Activated CD8-positive, alpha-beta memory T cell treated with anti-CD3 and anti-CD28 coated beads for 4 hours (primary cell): ENCODE measurements around the gene BNIP3.

Experiments
- DNase-seq, 2 donors: peaks; one replicate each; pipeline ENCODE4 v3.0.0-alpha.2; 2020; ENCODE audit warnings: low read depth in 2 of 2

Gene BNIP3

DNA sequence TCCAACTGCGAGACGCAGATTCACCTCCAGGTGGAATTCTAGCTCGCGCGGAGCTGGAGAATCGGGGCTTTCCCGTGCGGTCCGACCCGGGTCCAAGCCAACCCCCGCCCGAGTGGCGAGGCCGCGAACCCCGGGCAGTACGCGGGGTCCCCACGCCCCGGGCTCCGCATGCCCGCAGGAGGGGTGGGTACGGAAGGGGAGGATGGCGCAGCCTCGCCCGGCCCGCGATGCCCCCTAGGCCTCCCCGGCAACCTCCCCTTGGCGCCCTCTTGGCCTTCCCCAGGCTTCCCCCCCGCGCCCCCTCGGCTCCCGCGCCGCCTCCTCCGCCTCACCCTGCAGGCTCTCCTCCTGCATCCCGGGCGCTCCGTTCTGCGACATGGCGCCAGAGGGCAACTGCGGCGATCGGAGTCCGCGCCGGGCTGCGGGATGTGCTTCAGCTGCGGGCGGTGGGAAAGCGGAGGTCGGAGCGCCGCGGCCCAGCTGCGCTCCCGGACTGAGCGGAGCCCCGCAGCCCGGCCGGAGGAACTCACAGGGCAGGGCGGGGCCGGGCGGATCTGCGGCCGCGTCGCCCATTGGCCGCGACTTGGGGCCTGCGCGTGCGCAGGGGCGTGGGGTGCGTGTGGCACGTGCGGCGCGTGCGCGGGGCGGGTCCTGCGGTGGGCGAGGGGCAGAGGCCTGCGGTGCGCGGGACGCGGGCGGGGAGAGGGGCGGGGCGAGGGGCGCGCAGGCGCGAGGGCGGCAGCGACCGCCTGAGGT is at the start of gene BNIP3:
Gene BNIP3 (minus strand): TSS at position 495 of the 756 bp plus-strand sequence. CDS start 117 bp downstream, at position 378.
- peak; percentile 85 to 87 for DNase-seq

DNA sequence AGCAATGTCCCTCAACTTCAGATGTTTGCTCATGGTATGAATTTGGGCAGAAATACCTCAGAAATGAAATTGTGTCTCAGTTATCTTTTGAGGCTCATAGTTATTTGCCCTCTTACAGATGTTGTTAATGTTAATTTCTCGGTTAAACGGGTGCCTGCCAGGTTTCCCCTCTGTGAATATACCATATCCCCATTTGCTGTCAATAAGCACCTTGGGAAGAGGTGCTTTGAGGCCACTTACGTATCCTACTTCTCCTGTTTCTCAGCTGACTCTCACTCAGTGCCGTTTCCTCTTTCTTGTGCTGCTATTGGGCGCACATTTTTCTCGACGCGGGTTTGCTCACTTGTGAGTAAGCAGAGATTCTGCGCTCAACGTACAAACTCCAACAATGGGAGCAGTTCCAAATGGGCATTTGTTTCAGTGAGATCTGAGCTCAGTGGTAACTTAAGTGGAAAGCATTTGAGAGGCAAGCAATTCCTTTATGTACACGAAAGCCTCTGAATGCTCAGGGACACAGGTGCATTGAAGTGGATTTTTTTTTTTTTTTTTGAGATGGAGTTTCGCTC is 49.3 kb upstream of the BNIP3 start:
- DNase-seq = no peak

DNA sequence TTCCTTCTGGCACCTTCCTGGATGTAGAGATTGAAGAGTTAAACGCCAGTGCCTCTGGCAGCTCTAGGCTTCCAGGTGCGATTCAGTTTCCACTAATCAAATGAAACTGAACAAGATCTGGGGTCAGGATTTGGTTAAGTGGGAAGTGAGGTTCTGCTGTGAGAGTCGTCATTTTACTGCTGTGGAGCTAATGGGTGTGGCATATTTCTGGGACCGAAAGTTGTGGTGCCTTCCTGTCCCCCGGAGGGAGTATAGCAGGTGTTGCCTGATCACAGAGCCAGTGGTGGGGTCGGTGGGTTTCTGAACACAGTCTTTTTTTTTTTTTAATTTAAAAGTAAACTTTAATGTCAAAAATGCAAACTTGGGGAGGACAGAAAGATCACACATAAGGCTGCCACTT is 47.0 kb upstream of the BNIP3 start:
- no peak for DNase-seq

DNA sequence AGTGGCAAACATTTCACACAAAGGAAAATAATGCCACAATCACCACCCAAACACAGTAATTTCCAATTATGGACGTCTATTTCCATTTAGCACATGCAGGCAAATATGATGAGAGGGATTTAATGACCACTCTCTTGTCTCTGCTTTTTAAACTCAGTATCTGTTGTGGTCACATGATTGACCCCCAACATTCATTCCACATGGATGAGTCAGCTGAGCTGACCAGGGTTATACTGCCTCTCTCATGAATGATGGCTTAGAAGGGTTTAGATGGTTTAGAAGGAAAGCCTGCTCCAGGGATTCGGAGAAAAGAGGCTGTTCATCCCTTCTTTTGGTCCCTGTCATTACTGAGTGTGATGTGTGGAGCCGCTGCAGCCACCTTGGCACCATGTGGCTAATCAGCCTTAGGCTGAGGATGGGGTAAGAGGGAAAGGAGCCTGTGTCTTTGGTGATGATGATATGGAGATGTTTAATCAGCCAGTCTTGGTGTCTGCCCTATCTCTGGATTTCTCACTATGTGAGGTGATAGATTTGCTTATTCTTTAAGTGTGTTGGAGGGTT is 45.8 kb upstream of the BNIP3 start:
- no peak for DNase-seq

DNA sequence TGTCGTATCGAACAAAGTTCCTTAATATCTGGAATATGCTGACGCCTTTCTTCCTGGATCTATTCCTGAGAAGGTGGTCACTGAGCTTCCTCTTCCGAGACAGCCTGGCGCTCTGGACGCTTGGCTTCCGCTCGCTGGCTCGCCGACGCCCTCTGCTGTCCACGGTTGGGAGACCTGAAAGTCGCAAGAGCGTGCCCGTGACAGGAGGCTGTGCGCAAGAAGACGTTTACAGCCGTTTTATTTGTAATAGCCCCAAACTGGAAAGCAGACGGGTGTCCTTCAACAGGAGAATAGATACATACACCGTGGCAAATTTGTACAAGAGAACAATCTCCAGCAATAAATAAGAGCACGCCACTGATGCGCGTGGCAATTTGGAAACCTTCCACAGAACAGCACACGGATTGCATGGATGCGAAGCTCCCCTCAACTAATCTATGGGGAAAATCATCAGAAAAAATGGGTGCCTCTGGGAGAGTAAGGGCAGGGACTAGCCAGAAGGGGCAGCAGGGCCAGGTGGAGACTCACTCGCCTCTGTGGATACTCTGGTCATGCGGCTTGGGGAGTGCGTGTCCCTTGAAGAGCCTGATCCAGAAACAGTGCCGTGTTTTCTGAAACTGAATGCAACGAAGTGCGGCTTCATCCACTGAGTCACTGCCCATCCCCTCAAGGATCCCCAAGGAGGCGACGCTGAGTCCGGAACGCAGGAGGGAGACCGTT is 41.5 kb upstream of the BNIP3 start:
- DNase-seq = peak; percentile 41 to 42

- DNase-seq = no peak
These were observed 40.5 kb upstream of the BNIP3 start for GRCh38 chr10:132022241-132022640.

DNA sequence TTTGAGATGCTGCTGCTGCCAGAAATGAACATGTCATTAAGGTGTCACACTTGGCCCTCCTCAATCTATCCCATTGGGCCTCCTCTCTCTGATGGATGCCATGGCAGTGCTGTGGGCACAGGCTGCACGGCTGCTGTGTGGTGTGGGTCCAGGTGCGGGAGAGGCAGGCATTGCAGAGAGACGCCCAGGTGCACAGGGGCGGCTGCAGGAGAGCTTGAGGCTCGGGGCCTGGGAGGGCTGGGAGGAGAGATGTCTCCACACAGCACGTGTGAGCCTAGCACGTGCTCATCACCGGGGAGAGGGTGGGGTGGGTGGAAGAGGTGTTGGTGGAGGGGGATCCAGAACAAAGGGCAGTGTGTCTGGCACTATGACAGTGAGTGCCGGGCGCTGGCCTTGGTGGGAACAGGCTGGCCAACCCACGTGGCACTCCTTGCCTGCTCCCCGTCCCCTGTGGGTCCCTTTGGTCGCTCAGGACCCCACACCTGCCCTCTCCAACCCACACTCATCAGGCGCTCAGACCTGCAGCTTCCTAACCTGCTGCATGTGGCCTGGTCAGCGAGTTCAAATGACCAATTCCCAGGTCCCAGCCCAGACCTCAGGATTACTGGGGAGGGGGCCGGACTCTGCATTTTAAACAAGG is 39.9 kb upstream of the BNIP3 start:
- DNase-seq = no peak

GRCh38 chr10:132021046-132021445 is 39.3 kb upstream of the BNIP3 start:
- DNase-seq = no peak

DNA sequence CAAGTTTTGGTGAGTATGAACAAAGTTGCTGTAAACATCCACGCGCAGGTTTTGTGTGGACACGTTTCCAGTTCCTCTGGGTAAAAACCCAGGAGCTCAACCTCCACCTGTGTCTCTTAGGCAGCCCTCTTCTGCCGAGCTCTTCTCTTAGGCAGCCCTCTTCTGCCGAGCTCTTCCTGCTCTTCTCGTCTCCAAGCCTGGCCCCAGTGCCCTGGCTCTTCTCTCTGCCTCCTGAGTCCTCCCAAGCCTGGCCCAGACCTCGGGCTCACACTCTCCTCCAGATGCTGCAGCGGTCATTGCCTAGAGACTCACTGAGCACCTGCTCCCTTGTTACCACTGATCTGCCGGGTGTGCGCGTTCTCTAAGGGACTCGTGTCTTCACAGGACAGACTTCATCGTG is 38.7 kb upstream of the BNIP3 start:
- no peak for DNase-seq

- DNase-seq = no peak
These were observed 37.6 kb upstream of the BNIP3 start for GRCh38 chr10:132019366-132019765.

- DNase-seq = no peak
These were observed 36.7 kb upstream of the BNIP3 start for GRCh38 chr10:132018446-132018845.

GRCh38 chr10:132016514-132016913 is 34.8 kb upstream of the BNIP3 start:
- DNase-seq = no peak

DNA sequence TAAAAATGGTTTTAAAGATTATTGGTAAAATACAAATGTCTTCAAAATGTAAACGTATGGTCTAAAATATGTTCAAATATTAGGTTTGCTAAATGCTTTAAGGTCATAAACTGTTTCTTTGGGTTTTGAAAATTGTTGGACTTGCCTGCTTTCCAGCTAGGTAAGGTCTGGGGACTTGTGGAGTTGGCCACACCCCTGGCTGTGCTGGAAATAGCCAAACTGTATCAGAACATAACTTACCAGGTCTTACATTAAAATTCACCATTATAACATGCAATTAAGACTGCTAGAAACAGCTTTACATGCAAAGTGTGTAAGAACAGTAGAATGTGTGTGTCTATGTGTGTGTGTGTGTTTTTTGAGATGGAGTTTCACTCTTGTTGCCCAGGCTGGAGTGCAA is 29.7 kb upstream of the BNIP3 start:
- DNase-seq = no peak

DNA sequence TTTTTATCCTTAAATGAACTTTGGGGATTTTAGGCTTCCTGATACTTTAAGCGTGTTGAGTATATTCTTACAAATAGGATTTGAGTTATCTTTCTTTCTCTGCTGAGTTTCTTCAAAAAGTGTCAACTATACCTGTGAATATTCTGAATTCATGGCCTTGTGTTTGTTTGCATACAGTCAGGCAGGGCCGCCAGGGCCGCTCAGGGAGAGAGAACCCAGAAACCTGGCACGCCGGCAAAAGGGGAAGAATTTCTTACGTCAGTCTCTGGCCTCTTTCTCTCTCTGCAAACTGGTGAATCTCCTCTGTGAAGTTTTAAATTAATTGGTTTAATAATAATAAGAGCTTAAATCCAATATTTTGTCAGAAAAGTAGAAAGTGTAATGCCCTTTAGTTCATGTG is 29.3 kb upstream of the BNIP3 start:
- DNase-seq = no peak

- no peak for DNase-seq
These were observed 28.8 kb upstream of the BNIP3 start for GRCh38 chr10:132010483-132010882.

DNA sequence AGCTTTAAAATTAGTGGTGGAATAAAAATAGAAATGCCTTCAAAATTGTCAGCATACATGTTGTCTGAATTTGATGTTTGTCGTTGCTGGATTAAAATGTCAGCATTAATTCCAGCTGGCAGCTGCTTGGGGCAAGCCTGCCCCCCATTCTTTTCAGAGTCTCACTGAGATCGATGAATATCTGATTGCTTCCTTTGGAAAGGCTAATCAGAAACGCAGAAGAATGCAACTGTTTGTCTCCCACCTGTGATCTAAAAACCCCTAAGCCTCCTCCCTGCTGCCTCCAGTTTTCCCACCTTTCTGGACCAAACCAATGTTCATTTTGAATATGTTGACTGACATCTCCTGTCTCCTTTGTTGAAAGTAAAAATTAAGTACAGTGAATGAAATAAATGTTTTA is 27.9 kb upstream of the BNIP3 start:
- DNase-seq = no peak

- DNase-seq = no peak
These were observed 26.0 kb upstream of the BNIP3 start for GRCh38 chr10:132007681-132008080.

GRCh38 chr10:132006966-132007365 is 25.2 kb upstream of the BNIP3 start:
- DNase-seq = no peak

GRCh38 chr10:132005147-132005546 is 23.4 kb upstream of the BNIP3 start:
- no peak for DNase-seq

DNA sequence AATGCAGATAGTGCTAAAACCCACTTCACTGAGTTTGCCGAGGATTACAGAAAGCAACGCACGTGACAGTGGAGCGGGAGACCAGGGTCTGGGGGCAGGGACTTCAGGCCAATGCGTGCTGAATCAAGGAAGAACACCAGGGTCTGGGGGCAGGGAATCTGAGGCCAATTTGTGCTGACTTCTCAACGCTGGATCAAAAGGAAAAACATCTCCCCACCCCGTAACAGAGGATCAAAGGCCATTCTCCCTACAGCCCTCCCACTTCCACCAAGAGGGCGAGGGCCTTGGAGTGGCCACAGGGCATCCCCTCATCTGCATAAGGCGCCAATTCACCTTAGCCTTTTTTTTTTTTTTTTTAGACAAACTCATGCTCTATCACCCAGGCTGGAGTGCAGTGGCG is 22.3 kb upstream of the BNIP3 start:
- no peak for DNase-seq

GRCh38 chr10:132003282-132003924 is 21.7 kb upstream of the BNIP3 start:
- no peak for DNase-seq

DNA sequence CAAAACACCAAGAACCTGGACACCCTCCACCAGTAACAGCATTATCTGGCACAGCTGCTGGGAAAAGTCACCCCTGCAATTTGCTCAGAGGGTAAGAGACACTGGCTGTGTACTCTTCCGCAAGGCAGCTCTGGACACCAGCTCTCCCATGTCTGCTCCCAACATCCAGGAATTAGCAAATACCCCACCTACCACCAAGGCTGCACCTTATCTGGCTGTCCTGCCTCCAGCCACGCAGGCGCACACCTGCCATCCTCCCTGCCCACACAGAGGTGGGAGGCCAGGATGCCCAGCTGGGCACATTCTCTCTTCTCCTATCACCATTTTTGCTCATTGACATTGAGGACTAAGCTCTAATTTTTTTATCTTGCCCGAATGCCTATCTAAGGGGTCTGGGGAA is 20.3 kb upstream of the BNIP3 start:
- no peak for DNase-seq
